HT-29 (cell line): ENCODE results near the gene GUCY1B1. TPM values are rescaled to one million over a fixed set of nuclear protein-coding genes. Genes with fewer than 3 reads are reported as not detected.

Experiments used
- total RNA-seq: library from RNA; depleted of rRNA; stranded (reverse); fragments of >200 nt; shearing (Covaris generic); gene quantifications from 2 replicates; pipeline ENCODE4 v1.2.3, GENCODE V29; 2014; rRNA removed

GUCY1B1 gene
- total RNA-seq, 1 experiment from 2014 or later: not detected

Other genes starting within 250 kb of the GUCY1B1 start
- gene GUCY1A1, start 92.2 kb upstream of the GUCY1B1 start, total RNA-seq: 0.21 and 0.61 TPM in 2 replicates
- gene ASIC5, start 107.3 kb downstream of the GUCY1B1 start, total RNA-seq: not detected in 2 replicates
- gene TDO2, start 144.7 kb downstream of the GUCY1B1 start, total RNA-seq: 0.13 and 0.64 TPM in 2 replicates
- gene CTSO, start 194.8 kb downstream of the GUCY1B1 start, total RNA-seq: 1.3 and 1.7 TPM in 2 replicates